Measurements from ENCODE around the gene OR9I1.

DNA sequence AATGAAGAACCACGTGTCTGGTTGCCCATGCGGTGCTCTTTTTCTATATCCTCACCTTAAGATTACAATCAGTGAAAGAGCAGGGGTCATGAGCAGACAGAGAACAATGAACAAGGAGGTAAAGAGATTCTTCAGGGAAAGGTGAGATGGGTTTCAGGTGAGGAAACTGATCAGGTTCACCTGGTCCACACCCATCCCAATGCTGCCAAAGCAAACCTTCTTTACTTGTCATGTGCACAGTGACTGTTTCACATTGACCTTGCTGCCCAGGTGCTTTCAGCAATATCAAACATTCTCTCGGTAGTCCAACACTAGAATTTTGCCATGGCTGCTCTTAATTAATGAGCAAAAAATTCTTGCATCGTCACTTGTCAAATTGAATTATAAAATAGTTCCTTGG is 39.1 kb upstream of the OR9I1 start:
- TF ChIP-seq POLR2A (IDR thresholded peaks at IDR 0.05; ENCODE audit: low read depth, low read length) (no peak), FOS (IDR thresholded peaks at IDR 0.05; ENCODE audit: low read depth, low read length) (no peak), BHLHE40 (IDR thresholded peaks at IDR 0.05; ENCODE audit: low read depth, low read length) (no peak)
- TF ChIP-seq, protein P1, sequence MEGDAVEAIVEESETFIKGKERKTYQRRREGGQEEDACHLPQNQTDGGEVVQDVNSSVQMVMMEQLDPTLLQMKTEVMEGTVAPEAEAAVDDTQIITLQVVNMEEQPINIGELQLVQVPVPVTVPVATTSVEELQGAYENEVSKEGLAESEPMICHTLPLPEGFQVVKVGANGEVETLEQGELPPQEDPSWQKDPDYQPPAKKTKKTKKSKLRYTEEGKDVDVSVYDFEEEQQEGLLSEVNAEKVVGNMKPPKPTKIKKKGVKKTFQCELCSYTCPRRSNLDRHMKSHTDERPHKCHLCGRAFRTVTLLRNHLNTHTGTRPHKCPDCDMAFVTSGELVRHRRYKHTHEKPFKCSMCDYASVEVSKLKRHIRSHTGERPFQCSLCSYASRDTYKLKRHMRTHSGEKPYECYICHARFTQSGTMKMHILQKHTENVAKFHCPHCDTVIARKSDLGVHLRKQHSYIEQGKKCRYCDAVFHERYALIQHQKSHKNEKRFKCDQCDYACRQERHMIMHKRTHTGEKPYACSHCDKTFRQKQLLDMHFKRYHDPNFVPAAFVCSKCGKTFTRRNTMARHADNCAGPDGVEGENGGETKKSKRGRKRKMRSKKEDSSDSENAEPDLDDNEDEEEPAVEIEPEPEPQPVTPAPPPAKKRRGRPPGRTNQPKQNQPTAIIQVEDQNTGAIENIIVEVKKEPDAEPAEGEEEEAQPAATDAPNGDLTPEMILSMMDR (conservative IDR thresholded peaks at IDR 0.05; ENCODE audit: low read depth, low read length) = no peak

Data from IMR-90 (cell line).